Measurements from ENCODE around the gene ACTN2. TPM values are rescaled to one million over a fixed set of nuclear protein-coding genes. Genes with fewer than 3 reads are reported as not detected.

ACTN2 gene
- polyA plus RNA-seq, 3 donors, result 0.07 TPM; not detected in 2

- H4K20me1 ChIP-seq (ENCODE audit: insufficient read depth, low read length), result no peaks in the 10 kb centered on the region
- H3K4me2 ChIP-seq (replicated peaks; ENCODE audit: extremely low read depth, low read length, poor library complexity, severe bottlenecking), result no peak overlapping the region
- no peak overlapping the region for H3K27ac Mint-ChIP-seq
- no peak overlapping the region for H3K4me3 ChIP-seq (replicated peaks in 1 of 3; ENCODE audit: low read depth in 2 of 3, low read length in 3 of 3)
- H3K4me1 ChIP-seq (ENCODE audit: control insufficient read depth in 1 of 2, insufficient read depth in 2 of 2, low read length in 2 of 2), result no peaks in the 10 kb centered on the region
- H3K4me1 Mint-ChIP-seq, result no peaks in the 10 kb centered on the region
- no peaks in the 10 kb centered on the region for H3K36me3 Mint-ChIP-seq
- H3K36me3 ChIP-seq (replicated peaks in 1 of 2; ENCODE audit: control insufficient read depth in 1 of 2, insufficient read depth in 2 of 2, low read length in 2 of 2), result no peaks in the 10 kb centered on the region
- no peak overlapping the region for H3K27ac ChIP-seq (ENCODE audit: low read depth in 1 of 2, low read length in 2 of 2)
- DNase-seq, result no peak
- no peaks in the 10 kb centered on the region for H3K27me3 ChIP-seq (ENCODE audit: control insufficient read depth in 2 of 2, insufficient read depth in 2 of 2, low read length in 2 of 2)
- WGBS (ENCODE audit: insufficient coverage), result no CpG with 5 or more reads among the region's 3 CpGs
- intact Hi-C loops (cut with micrococcal nuclease), result no loop called here
- H3K4me3 Mint-ChIP-seq, result no peak overlapping the region
- no peaks in the 10 kb centered on the region for H3K9me3 ChIP-seq (replicated peaks in 1 of 2; ENCODE audit: control insufficient read depth in 1 of 2, insufficient read depth in 1 of 2, low read length in 2 of 2)
- H3K27me3 Mint-ChIP-seq (ENCODE audit: low read depth in 3 of 3), result peaks cover 7 to 14% (median 11%) of the 10 kb centered on the region in 3 donors
- no peak for TF ChIP-seq CTCF (IDR thresholded peaks at IDR 0.05)
- H3K9me3 Mint-ChIP-seq, result peaks cover 0 to 3% (median 0%) of the 10 kb centered on the region in 7 donors
- no peaks in the 10 kb centered on the region for H3K79me2 ChIP-seq (ENCODE audit: insufficient read depth, low read length)
- H3K9ac ChIP-seq (ENCODE audit: insufficient read depth, low read length, poor library complexity, severe bottlenecking), result no peak overlapping the region
- H2AFZ ChIP-seq (ENCODE audit: insufficient read depth, low read depth, low read length, poor library complexity, severe bottlenecking), result no peak overlapping the region
These were observed 33.9 kb downstream of the ACTN2 start for GRCh38 chr1:236720206-236720605.

- H3K9me3 Mint-ChIP-seq, result peaks cover 0 to 3% (median 0%) of the 10 kb centered on the region in 7 donors
- Histone ChIP-seq H3K9me3 (replicated peaks in 1 of 2; ENCODE audit: control insufficient read depth in 1 of 2, insufficient read depth in 1 of 2, low read length in 2 of 2) (no peaks in the 10 kb centered on the region), H3K27ac (ENCODE audit: low read depth in 1 of 2, low read length in 2 of 2) (no peak overlapping the region), H4K20me1 (ENCODE audit: insufficient read depth, low read length) (no peaks in the 10 kb centered on the region), H3K27me3 (ENCODE audit: control insufficient read depth in 2 of 2, insufficient read depth in 2 of 2, low read length in 2 of 2) (no peaks in the 10 kb centered on the region), H3K36me3 (replicated peaks in 1 of 2; ENCODE audit: control insufficient read depth in 1 of 2, insufficient read depth in 2 of 2, low read length in 2 of 2) (no peaks in the 10 kb centered on the region), H3K4me2 (replicated peaks; ENCODE audit: extremely low read depth, low read length, poor library complexity, severe bottlenecking) (no peak overlapping the region), H3K4me3 (replicated peaks in 1 of 3; ENCODE audit: low read depth in 2 of 3, low read length in 3 of 3) (no peak overlapping the region), H3K9ac (ENCODE audit: insufficient read depth, low read length, poor library complexity, severe bottlenecking) (no peak overlapping the region), H3K4me1 (ENCODE audit: control insufficient read depth in 1 of 2, insufficient read depth in 2 of 2, low read length in 2 of 2) (no peaks in the 10 kb centered on the region), H2AFZ (ENCODE audit: insufficient read depth, low read depth, low read length, poor library complexity, severe bottlenecking) (no peak overlapping the region), H3K79me2 (ENCODE audit: insufficient read depth, low read length) (no peaks in the 10 kb centered on the region)
- H3K27me3 Mint-ChIP-seq (ENCODE audit: low read depth in 3 of 3), result peaks cover 6 to 12% (median 11%) of the 10 kb centered on the region in 3 donors
- no peak for TF ChIP-seq CTCF (IDR thresholded peaks at IDR 0.05)
- no peak overlapping the region for H3K27ac Mint-ChIP-seq
- WGBS (ENCODE audit: insufficient coverage), result no CpG with 5 or more reads among the region's 1 CpG
- no peaks in the 10 kb centered on the region for H3K4me1 Mint-ChIP-seq
- intact Hi-C loops (cut with micrococcal nuclease), result no loop called here
- H3K4me3 Mint-ChIP-seq, result no peak overlapping the region
- DNase-seq, result no peak
- H3K36me3 Mint-ChIP-seq, result no peaks in the 10 kb centered on the region
These were observed 34.3 kb downstream of the ACTN2 start for GRCh38 chr1:236720611-236721010.

All from CD14-positive monocyte (primary cell).